Activated naive CD4-positive, alpha-beta T cell treated with anti-CD3 and anti-CD28 coated beads, Interleukin-2, amount 50 U/mL, for 72 hours (primary cell): ENCODE results near the gene RNF125. TPM values are rescaled to one million over a fixed set of nuclear protein-coding genes. Genes with fewer than 3 reads are reported as not detected.
"Not testable (repeated sequence)": the region's sequence is repeated elsewhere in the genome, so short reads cannot be mapped to it uniquely, and the experiment has no call there.

ENCODE experiments used
- ATAC-seq, 2 donors: fragments of 150-1000 bp; cut with Tn5 transposase; 2 replicates each; pipeline ENCODE4 v1.10.0; 2021; ENCODE audit warnings: mild to moderate bottlenecking in 2 of 2, moderate library complexity in 2 of 2
- DNase-seq, 2 donors: peaks; one replicate each; pipeline ENCODE4 v3.0.0; 2021 to 2022; ENCODE audit warnings: low spot score in 2 of 2
- H3K27ac Mint-ChIP-seq, 2 donors: one replicate each; pipeline ENCODE4 v1.8.0; 2022; ENCODE audit warnings: mild to moderate bottlenecking in 2 of 2, mixed read lengths in 2 of 2
- H3K36me3 Mint-ChIP-seq, 2 donors: one replicate each; pipeline ENCODE4 v1.8.0; 2022; ENCODE audit warnings: mixed read lengths in 2 of 2
- H3K9me3 Mint-ChIP-seq, 2 donors: one replicate each; pipeline ENCODE4 v1.8.0; 2022; ENCODE audit warnings: mixed read lengths in 2 of 2
- total RNA-seq, 2 donors: library from RNA; stranded (reverse); gene quantifications; one replicate each; pipeline ENCODE4 v1.2.3, GENCODE V29; 2022

Gene RNF125
- total RNA-seq, 2 donors from 2014 or later = 12.0 to 13.8 TPM

- Mint-ChIP-seq H3K9me3 (peaks cover 0 to 5% of the 10 kb centered on the region in 2 donors), H3K36me3 (peaks cover 8 to 12% of the 10 kb centered on the region in 2 donors), H3K27ac (no peak overlapping the region)
- ATAC-seq (no peak), DNase-seq (no peak)
Measured at GRCh38 chr18:32056613-32057358, 38.2 kb downstream of the RNF125 start.

DNA sequence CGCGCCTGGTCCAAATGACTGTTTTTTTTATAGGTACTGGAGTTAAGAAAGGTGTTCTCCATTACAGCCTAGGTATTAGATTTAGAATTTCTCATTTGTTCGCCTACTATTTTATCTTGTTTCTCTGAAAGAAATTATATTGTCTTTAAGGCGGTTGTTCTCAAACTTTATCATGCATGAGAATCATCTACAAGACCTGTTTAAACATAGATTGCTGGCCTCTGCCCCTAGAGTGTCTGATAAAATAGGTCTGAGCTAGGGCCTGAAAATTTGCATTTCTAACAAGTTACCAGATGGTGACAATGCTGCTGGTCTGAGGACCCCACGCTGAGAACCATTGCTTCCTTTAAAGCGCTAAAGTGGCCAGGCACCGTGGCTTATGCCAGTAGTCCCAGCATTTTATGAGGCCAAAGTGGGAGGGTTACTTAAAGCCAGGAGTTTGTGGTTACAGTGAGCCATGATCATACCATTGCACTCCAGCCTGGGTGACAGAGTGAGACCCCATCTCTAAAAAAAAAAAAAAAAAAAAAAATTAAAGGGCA is 39.1 kb downstream of the RNF125 start:
- ATAC-seq = no peak
- H3K9me3 Mint-ChIP-seq = peaks cover 0 to 5% of the 10 kb centered on the region in 2 donors
- H3K27ac Mint-ChIP-seq = no peak overlapping the region
- no peak for DNase-seq
- H3K36me3 Mint-ChIP-seq = peaks cover 8 to 12% of the 10 kb centered on the region in 2 donors

- DNase-seq (no peak), ATAC-seq (no peak)
- Mint-ChIP-seq H3K9me3 (peaks cover 0 to 5% of the 10 kb centered on the region in 2 donors), H3K36me3 (peaks cover 8 to 12% of the 10 kb centered on the region in 2 donors), H3K27ac (no peak overlapping the region)
Measured at GRCh38 chr18:32060026-32060425, 41.4 kb downstream of the RNF125 start.

DNA sequence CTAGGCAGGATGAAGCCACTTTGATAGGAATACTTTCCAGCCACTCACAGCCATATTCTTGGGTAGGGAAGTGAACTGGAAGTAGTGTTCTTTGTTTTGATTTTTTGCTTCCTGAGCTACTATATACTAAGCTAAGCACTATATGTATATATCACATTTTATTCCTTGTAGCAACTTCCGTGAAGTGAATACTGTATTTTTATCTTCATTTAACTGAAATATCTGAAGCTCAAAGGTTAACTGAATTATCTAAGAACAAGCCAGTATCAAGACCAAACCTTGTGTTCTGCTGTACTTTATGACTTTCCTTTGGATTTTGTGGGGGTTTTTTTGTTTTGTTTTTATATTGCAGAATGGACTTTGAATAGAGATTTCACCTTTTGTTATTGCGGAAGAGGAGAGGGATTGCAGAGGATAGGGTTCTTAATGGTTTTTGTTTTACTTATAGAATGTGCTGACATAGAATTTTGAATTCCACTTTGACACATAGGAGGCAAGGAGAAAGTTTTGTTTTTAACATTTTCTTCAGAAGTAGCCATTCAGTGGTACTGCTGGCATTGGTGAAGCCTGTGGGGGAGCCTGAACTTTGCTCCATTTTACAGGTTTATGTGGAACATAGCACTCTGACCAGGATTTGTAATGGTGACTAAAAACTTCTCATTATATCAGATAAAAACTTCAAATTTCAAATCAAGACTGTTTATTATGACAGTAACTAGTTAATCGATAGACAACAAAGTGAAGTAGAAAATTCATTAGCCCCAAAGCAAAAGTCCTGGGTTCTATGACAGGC is 48.9 kb downstream of the RNF125 start:
- DNase-seq (no peak), ATAC-seq (no peak)
- Mint-ChIP-seq H3K9me3 (no peaks in the 10 kb centered on the region), H3K36me3 (no peaks in the 10 kb centered on the region), H3K27ac (peak overlapping the region in 1 of 2 donors; percentile 58)

DNA sequence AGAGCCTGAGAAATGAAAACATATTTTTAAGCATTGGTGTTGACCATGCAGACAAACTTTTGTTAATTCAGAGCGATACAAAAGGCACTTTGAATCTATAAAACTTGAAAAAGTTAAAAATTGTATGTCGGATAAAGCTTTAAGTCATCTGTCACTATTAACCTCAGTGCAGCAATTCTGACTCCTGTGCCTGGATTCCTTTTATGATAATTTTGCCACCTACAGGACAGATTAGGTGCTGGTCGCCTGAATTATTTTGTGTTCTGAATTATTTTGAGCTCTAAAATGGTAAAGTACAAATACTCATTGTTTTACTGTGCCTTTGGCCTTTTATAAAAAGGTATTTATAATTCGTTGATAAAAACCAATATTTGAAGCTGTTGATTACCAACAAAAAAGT is 53.7 kb downstream of the RNF125 start:
- Mint-ChIP-seq H3K27ac (no peak overlapping the region), H3K9me3 (peaks cover 0 to 3% of the 10 kb centered on the region in 2 donors), H3K36me3 (peaks cover 0 to 6% of the 10 kb centered on the region in 2 donors)
- no peak for DNase-seq
- no peak for ATAC-seq

- Mint-ChIP-seq H3K36me3 (peaks cover 0 to 6% of the 10 kb centered on the region in 2 donors), H3K27ac (peak overlapping the region; percentile 62 to 65), H3K9me3 (peaks cover 0 to 3% of the 10 kb centered on the region in 2 donors)
- no peak for DNase-seq
- peak; percentile 61 to 95 for ATAC-seq
Measured at GRCh38 chr18:32074206-32074605, 55.6 kb downstream of the RNF125 start.

DNA sequence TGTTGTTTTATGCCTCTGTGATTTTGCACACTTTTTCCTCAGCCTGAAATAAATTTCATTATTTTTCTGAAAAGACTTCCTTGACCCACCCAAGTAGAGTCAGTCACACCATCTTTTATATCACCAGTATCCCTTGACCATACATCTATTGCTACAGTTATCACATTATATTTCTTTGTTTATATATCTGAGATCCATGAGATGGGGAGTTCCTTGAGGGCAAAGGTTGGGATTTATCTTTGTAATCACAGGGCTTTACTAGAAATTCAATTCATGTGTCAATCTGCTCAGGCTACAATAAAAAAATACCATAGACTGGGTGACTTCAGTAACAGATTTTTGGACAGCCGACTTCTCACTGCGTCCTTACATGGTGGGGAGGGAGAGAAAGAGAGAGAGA is 60.2 kb downstream of the RNF125 start:
- ATAC-seq = no peak
- Mint-ChIP-seq H3K27ac (no peak overlapping the region), H3K36me3 (peaks cover 0 to 6% of the 10 kb centered on the region in 2 donors), H3K9me3 (peaks cover 0 to 3% of the 10 kb centered on the region in 2 donors)
- no peak for DNase-seq

GRCh38 chr18:32081881-32082280 is 63.3 kb downstream of the RNF125 start:
- ATAC-seq (no peak), DNase-seq (no peak)
- H3K36me3 Mint-ChIP-seq = no peaks in the 10 kb centered on the region
- no peaks in the 10 kb centered on the region for H3K9me3 Mint-ChIP-seq
- H3K27ac Mint-ChIP-seq = no peak overlapping the region

DNA sequence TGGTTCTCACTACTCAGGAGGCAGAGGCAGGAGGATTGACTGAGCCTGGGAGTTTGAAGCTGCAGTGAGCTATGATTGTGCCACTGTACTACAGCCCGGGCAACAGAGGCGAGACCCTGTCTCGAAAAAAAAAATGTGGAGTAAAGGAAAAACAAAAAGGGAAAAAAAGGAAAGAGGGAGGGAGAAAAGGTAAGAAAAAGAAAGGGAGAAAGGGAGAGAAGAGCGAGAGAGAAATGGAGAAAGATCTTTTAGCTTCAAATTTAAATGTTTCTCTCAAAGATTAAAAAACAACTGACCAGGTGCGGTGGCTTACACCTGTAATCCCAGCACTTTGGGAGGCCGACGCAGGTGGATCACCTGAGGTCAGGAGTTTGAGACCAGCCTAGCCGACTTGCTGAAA is 65.2 kb downstream of the RNF125 start:
- peak overlapping the region in 1 of 2 donors; percentile 29 for H3K27ac Mint-ChIP-seq
- no peaks in the 10 kb centered on the region for H3K9me3 Mint-ChIP-seq
- no peak for DNase-seq
- no peaks in the 10 kb centered on the region for H3K36me3 Mint-ChIP-seq
- no peak for ATAC-seq

DNA sequence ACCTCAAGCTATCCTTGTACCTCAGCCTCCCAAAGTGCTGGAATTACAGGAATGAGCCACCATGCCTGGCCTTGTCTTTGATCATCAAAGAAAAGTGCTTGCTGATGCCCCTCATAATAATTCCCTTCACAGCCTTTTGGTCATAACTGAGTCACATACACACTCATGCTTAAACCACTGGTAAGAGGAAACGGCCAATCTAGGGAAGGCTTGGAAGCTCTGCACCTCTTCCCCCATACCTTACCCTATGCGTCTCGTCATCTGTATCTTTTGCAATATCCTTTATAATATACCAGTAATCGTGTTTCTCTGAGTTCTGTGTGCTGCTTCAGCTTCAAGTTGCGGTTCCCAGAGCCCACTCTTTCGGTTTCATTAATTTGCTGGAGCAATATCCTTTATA is 68.3 kb downstream of the RNF125 start:
- no peaks in the 10 kb centered on the region for H3K36me3 Mint-ChIP-seq
- no peak for ATAC-seq
- H3K27ac Mint-ChIP-seq = no peak overlapping the region
- DNase-seq = no peak
- no peaks in the 10 kb centered on the region for H3K9me3 Mint-ChIP-seq

DNA sequence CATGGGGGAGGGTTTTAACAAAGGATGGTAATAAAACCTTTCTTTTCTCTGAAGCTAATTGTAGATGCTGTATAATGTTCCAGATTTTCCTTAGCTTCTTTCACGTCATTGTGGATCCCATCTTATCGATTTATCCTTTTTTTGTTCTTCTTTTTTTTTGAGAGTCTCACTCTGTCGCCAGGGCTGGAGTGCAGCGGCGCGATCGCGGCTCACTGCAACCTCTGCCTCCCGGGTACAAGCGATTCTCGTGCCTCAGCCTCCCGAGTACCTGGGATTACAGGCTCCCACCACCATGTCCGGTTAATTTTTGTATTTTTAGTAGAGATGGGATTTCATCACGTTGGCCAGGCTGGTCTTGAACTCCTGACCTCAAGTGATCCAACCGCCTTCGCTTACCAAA is 72.2 kb downstream of the RNF125 start:
- not testable (repeated sequence) for H3K27ac Mint-ChIP-seq, DNase-seq, H3K9me3 Mint-ChIP-seq, ATAC-seq
- H3K36me3 Mint-ChIP-seq = peaks cover 17 to 27% of the 10 kb centered on the region in 2 donors

GRCh38 chr18:32091325-32091723 is 72.7 kb downstream of the RNF125 start:
- Mint-ChIP-seq H3K36me3 (peaks cover 20 to 32% of the 10 kb centered on the region in 2 donors), H3K9me3 (no peaks in the 10 kb centered on the region), H3K27ac (peak overlapping the region; percentile 94 to 98)
- DNase-seq (no peak), ATAC-seq (no peak)

GRCh38 chr18:32091724-32092421 is 73.2 kb downstream of the RNF125 start, which contains the start of gene RNF138:
TSS of gene RNF138 (plus strand) at chr18:32091874. CDS start at chr18:32092777, 903 bp downstream.
- Mint-ChIP-seq H3K27ac (peak within 1 kb of the TSS; percentile 98 to 99), H3K9me3 (no peaks in the 10 kb centered on the region), H3K36me3 (peaks cover 22 to 34% of the 10 kb centered on the region in 2 donors)
- DNase-seq (peak; percentile 83 to 88), ATAC-seq (peak; percentile 65 to 68)

GRCh38 chr18:32092422-32093101 is 73.9 kb downstream of the RNF125 start:
- DNase-seq (peak; percentile 98 to 100), ATAC-seq (peak; percentile 89 to 91)
- Mint-ChIP-seq H3K27ac (peak overlapping the region; percentile 98 to 99), H3K36me3 (peaks cover 22 to 34% of the 10 kb centered on the region in 2 donors), H3K9me3 (no peaks in the 10 kb centered on the region)

DNA sequence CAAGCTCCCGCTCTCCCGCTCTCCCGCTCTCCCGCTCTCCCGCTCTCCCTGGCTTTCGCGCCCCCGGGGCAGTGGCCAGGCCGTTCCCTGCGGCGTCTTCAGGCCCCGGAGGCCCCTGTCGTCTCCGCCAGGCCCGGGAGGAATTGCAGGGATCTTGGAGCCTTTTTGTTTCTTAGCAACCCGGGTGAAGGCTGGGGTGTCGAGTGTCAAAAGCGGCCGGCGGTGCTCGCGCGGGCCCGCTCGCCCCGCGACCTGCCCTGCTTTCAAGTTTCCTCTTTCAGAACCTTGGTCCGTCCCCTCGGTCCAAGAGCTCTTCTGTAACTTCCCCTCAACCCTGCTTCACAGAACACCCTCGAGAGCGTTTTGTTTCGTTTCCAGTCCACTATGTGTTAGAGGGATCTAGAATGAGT is 74.5 kb downstream of the RNF125 start:
- Mint-ChIP-seq H3K36me3 (peaks cover 22 to 34% of the 10 kb centered on the region in 2 donors), H3K9me3 (no peaks in the 10 kb centered on the region), H3K27ac (peak overlapping the region; percentile 98)
- DNase-seq (peak; percentile 36 to 62), ATAC-seq (no peak)

DNA sequence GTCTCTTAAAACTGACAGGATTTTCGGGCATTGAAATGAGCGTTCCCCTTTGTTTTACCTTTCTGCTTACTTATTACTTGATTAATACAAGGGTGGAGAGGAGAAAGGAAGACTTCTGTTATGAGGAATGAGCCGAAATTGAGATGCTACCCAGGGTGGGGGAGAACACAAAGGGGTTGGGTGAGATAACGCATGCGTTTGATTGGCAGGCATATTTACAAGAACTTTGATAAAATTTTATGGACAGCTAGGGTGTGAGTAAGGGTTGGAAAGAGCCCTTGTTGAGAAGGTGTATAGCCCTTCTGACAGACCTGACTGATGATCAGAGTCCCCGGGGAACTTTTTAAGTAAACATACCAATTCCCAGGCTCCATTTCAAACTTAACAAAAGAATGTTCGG is 74.9 kb downstream of the RNF125 start:
- Mint-ChIP-seq H3K36me3 (peaks cover 22 to 34% of the 10 kb centered on the region in 2 donors), H3K9me3 (no peaks in the 10 kb centered on the region), H3K27ac (peak overlapping the region; percentile 98)
- ATAC-seq (no peak), DNase-seq (no peak)
